Neural progenitor cell (in vitro differentiated cells): ENCODE data around the gene COQ10A. TPM values are rescaled to one million over a fixed set of nuclear protein-coding genes. Genes with fewer than 3 reads are reported as not detected.

ENCODE experiments used
- DNase-seq: peaks from one replicate; pipeline ENCODE4 v3.0.0-alpha.2; 2016; ENCODE audit warnings: low spot score
- H2AFZ ChIP-seq: fragments of 200-600 bp; sonication (generic); replicated peaks from 2 replicates; pipeline ENCODE4 v1.6.1; 2016; ENCODE audit warnings: antibody characterized with exemption
- H3F3A ChIP-seq: fragments of 200-600 bp; sonication (generic); 2 replicates; pipeline ENCODE4 v1.6.1; 2016; ENCODE audit warnings: antibody characterized with exemption, low read depth
- H3K27ac ChIP-seq: fragments of 200-600 bp; sonication (generic); 2 replicates; pipeline ENCODE4 v1.5.1; 2016; ENCODE audit warnings: mild to moderate bottlenecking
- H3K27me3 ChIP-seq: fragments of 200-600 bp; sonication (generic); 2 replicates; pipeline ENCODE4 v1.6.1; 2016; ENCODE audit warnings: mild to moderate bottlenecking, moderate library complexity
- H3K36me3 ChIP-seq: fragments of 200-600 bp; sonication (generic); 2 replicates; pipeline ENCODE4 v1.5.1; 2016
- H3K4me1 ChIP-seq: fragments of 200-600 bp; sonication (generic); 2 replicates; pipeline ENCODE4 v1.6.1; 2016; ENCODE audit warnings: mixed run types
- H3K4me2 ChIP-seq: fragments of 200-600 bp; sonication (generic); 2 replicates; pipeline ENCODE4 v1.6.1; 2016
- H3K4me3 ChIP-seq: fragments of 200-600 bp; sonication (generic); 2 replicates; pipeline ENCODE4 v1.5.1; 2016
- H3K79me2 ChIP-seq: fragments of 200-600 bp; sonication (generic); 2 replicates; pipeline ENCODE4 v1.6.1; 2016; ENCODE audit warnings: low read depth
- H3K9ac ChIP-seq: fragments of 200-600 bp; sonication (generic); 2 replicates; pipeline ENCODE4 v1.6.1; 2016
- H3K9me3 ChIP-seq: fragments of 200-600 bp; sonication (generic); 2 replicates; pipeline ENCODE4 v1.5.1; 2016; ENCODE audit warnings: low read depth
- H4K20me1 ChIP-seq: fragments of 200-600 bp; sonication (generic); 2 replicates; pipeline ENCODE4 v1.6.1; 2016; ENCODE audit warnings: low read depth
- H3K27ac Mint-ChIP-seq: 3 replicates; pipeline ENCODE4 v1.8.0; 2021; ENCODE audit warnings: mixed read lengths
- H3K27me3 Mint-ChIP-seq: 2 replicates; pipeline ENCODE4 v1.8.0; 2022; ENCODE audit warnings: low read depth, mild to moderate bottlenecking, inconsistent platforms, moderate library complexity, mixed read lengths; ENCODE audit not compliant: insufficient read depth
- H3K36me3 Mint-ChIP-seq: 3 replicates; pipeline ENCODE4 v1.8.0; 2021; ENCODE audit warnings: mixed read lengths
- H3K4me1 Mint-ChIP-seq: 3 replicates; pipeline ENCODE4 v1.8.0; 2021; ENCODE audit warnings: mixed read lengths
- H3K4me3 Mint-ChIP-seq: 3 replicates; pipeline ENCODE4 v1.8.0; 2021; ENCODE audit warnings: mild to moderate bottlenecking, moderate library complexity, mixed read lengths
- H3K9me3 Mint-ChIP-seq: 3 replicates; pipeline ENCODE4 v1.8.0; 2020; ENCODE audit warnings: mixed read lengths
- EZH2 ChIP-seq: fragments of 200-600 bp; sonication (generic); IDR thresholded peaks from 2 replicates; pipeline ENCODE4 v1.6.1; 2017; ENCODE audit warnings: antibody characterized with exemption, mild to moderate bottlenecking, moderate library complexity
- EZH2phosphoT487 ChIP-seq: fragments of 200-600 bp; sonication (generic); IDR thresholded peaks from 2 replicates; pipeline ENCODE4 v1.6.1; 2017; ENCODE audit warnings: antibody characterized with exemption
- total RNA-seq: library from RNA; depleted of rRNA; stranded (reverse); fragments of >200 nt; gene quantifications from 2 replicates; pipeline ENCODE4 v1.2.3, GENCODE V29; 2015; ENCODE audit warnings: low replicate concordance
- TF ChIP-seq, protein P1 (sequence below): fragments of 200-600 bp; sonication (generic); IDR thresholded peaks from 2 replicates; pipeline ENCODE4 v1.5.1; 2017; ENCODE audit warnings: antibody characterized with exemption, mild to moderate bottlenecking

The COQ10A gene
- total RNA-seq, 1 donor from 2014 or later = 41.8 TPM

DNA sequence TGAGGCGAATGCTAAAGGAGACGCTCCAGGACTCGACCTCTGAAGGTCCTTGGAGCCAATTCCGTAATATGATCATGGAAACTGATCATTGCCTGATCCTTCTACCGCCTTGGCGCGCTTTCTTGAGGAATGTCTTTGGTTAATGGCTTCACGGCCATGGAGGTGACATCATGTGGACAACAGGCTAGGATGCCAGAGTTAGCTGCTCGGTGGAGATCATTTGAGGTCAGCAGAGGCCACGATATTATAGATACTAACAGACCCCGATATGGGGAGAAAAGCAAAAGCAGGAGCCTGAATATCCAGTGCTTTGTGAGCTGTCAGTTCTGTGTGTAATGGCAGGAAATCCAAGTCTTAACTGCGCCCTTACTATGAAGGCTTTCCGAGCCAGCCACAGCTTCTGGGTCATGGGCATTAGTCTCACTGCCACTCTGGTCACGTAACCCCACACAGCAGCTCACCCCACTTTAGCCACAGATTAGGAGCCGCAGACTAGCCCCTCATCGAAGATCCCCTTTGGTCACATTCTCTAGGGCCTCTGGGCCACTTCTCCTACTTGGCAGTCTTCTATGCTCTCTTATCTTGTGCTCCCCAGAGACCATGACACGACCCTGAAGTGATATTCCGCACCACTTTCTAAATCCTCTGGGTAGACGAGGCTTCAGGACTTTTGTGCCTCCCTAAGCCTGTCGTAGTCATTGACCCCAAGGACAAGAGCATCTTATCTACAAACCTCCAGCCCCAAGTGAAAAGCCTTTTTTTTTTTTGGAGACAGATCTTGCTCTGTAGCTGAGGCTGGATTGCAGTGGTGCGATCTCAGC is 34.1 kb downstream of the COQ10A start:
- peaks cover 55% of the 10 kb centered on the region for H3F3A ChIP-seq
- Mint-ChIP-seq H3K4me1 (peaks cover 26% of the 10 kb centered on the region), H3K4me3 (peak overlapping the region; percentile 97), H3K27ac (peak overlapping the region; percentile 66), H3K9me3 (no peaks in the 10 kb centered on the region), H3K36me3 (peaks cover 12% of the 10 kb centered on the region), H3K27me3 (peaks cover 3% of the 10 kb centered on the region)
- H3K79me2 ChIP-seq = peaks cover 40% of the 10 kb centered on the region
- H3K9me3 ChIP-seq = no peaks in the 10 kb centered on the region
- H3K27me3 ChIP-seq = no peaks in the 10 kb centered on the region
- H4K20me1 ChIP-seq = peaks cover 32% of the 10 kb centered on the region
- no peak for TF ChIP-seq EZH2phosphoT487
- no peak for TF ChIP-seq EZH2
- TF ChIP-seq, protein P1, sequence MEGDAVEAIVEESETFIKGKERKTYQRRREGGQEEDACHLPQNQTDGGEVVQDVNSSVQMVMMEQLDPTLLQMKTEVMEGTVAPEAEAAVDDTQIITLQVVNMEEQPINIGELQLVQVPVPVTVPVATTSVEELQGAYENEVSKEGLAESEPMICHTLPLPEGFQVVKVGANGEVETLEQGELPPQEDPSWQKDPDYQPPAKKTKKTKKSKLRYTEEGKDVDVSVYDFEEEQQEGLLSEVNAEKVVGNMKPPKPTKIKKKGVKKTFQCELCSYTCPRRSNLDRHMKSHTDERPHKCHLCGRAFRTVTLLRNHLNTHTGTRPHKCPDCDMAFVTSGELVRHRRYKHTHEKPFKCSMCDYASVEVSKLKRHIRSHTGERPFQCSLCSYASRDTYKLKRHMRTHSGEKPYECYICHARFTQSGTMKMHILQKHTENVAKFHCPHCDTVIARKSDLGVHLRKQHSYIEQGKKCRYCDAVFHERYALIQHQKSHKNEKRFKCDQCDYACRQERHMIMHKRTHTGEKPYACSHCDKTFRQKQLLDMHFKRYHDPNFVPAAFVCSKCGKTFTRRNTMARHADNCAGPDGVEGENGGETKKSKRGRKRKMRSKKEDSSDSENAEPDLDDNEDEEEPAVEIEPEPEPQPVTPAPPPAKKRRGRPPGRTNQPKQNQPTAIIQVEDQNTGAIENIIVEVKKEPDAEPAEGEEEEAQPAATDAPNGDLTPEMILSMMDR = no peak
- peak; percentile 4 for DNase-seq
- H3K36me3 ChIP-seq = peaks cover 5% of the 10 kb centered on the region
- H3K4me2 ChIP-seq = peak overlapping the region; percentile 68
- H2AFZ ChIP-seq = peak overlapping the region; percentile 56
- peak overlapping the region; percentile 95 for H3K4me3 ChIP-seq
- H3K9ac ChIP-seq = no peak overlapping the region
- peak overlapping the region; percentile 15 for H3K27ac ChIP-seq
- H3K4me1 ChIP-seq = peaks cover 11% of the 10 kb centered on the region

DNA sequence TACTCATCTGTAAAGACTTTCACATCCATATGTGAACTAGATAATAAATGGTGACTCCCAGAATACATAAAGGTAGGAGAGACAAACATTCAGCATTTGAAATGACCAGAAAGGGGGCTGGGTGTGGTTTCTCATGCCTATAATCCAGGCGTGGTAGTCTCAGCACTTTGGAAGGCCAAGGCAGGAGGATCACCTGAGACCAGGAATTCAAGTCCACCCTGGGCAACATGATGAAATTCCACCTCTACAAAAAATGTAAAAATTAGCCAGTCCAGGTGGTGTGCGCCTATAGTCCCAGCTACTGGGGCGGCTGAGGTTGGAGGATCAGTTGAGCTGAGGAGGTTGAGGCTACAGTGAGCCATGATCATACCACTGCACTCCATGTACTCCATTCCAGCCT is 37.5 kb downstream of the COQ10A start:
- no peak for TF ChIP-seq EZH2phosphoT487
- TF ChIP-seq, protein P1 = no peak
- Histone ChIP-seq H3K4me3 (no peak overlapping the region), H3K9me3 (no peaks in the 10 kb centered on the region), H3K27me3 (no peaks in the 10 kb centered on the region), H3K4me2 (no peak overlapping the region), H2AFZ (no peak overlapping the region), H4K20me1 (peaks cover 5% of the 10 kb centered on the region), H3K79me2 (peaks cover 6% of the 10 kb centered on the region), H3K36me3 (peaks cover 6% of the 10 kb centered on the region), H3K4me1 (peaks cover under 1% of the 10 kb centered on the region), H3K9ac (no peak overlapping the region), H3K27ac (no peak overlapping the region), H3F3A (peaks cover 51% of the 10 kb centered on the region)
- no peak overlapping the region for H3K4me3 Mint-ChIP-seq
- no peak overlapping the region for H3K27ac Mint-ChIP-seq
- no peak for DNase-seq
- H3K36me3 Mint-ChIP-seq = peaks cover 12% of the 10 kb centered on the region
- H3K9me3 Mint-ChIP-seq = no peaks in the 10 kb centered on the region
- H3K27me3 Mint-ChIP-seq = peaks cover 3% of the 10 kb centered on the region
- H3K4me1 Mint-ChIP-seq = peaks cover 13% of the 10 kb centered on the region

- Mint-ChIP-seq H3K27ac (no peak overlapping the region), H3K9me3 (no peaks in the 10 kb centered on the region), H3K27me3 (peaks cover 3% of the 10 kb centered on the region), H3K4me3 (no peak overlapping the region), H3K4me1 (peaks cover 8% of the 10 kb centered on the region), H3K36me3 (peaks cover 14% of the 10 kb centered on the region)
- Histone ChIP-seq H3K79me2 (no peaks in the 10 kb centered on the region), H3K4me2 (no peak overlapping the region), H3K9me3 (no peaks in the 10 kb centered on the region), H3F3A (peaks cover 44% of the 10 kb centered on the region), H4K20me1 (no peaks in the 10 kb centered on the region), H3K27me3 (no peaks in the 10 kb centered on the region), H3K36me3 (peaks cover 6% of the 10 kb centered on the region), H3K4me3 (no peak overlapping the region), H3K27ac (no peak overlapping the region), H3K4me1 (no peaks in the 10 kb centered on the region), H3K9ac (no peak overlapping the region), H2AFZ (no peak overlapping the region)
- DNase-seq = no peak
- TF ChIP-seq EZH2phosphoT487 (no peak), EZH2 (no peak)
- TF ChIP-seq, protein P1 = no peak
Observed at GRCh38 chr12:56304872-56305590, 38.3 kb downstream of the COQ10A start.
